SK-N-SH treated with all-trans-retinoic acid at 6 μM for 48 hours (cell line): ENCODE data around the gene SLFNL1.

Source experiments
- ISL1 ChIP-seq: fragments of 250-450 bp; sonication (Bioruptor Pico); IDR thresholded peaks from 2 replicates; pipeline ENCODE4 v2.1.2; 2022; ENCODE audit warnings: mild to moderate bottlenecking, moderate library complexity
- TF ChIP-seq, protein P1 (sequence below): fragments of 250-450 bp; sonication (Bioruptor Pico); IDR thresholded peaks from 2 replicates; pipeline ENCODE4 v1.8.0; 2020; ENCODE audit warnings: mild to moderate bottlenecking, moderate library complexity, borderline replicate concordance

DNA sequence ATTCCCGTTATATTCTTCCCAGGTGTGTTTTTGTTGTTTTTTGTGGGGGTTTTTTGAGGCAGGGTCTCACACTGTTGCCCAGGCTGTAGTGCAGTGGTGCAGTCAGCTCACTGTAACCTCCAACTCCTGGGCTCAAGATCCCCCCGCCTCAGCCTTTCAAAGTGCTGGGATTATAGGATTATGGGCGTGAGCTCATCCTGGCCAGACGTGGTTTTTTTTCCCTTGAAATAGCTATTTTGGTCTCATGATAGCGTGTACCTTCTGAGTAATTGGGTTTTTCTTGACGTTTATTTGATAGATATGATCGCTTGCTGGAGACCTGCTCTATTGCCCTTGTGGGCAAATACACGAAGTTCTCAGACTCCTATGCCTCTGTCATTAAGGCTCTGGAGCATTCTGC is 24.4 kb downstream of the SLFNL1 start:
- TF ChIP-seq, protein P1, sequence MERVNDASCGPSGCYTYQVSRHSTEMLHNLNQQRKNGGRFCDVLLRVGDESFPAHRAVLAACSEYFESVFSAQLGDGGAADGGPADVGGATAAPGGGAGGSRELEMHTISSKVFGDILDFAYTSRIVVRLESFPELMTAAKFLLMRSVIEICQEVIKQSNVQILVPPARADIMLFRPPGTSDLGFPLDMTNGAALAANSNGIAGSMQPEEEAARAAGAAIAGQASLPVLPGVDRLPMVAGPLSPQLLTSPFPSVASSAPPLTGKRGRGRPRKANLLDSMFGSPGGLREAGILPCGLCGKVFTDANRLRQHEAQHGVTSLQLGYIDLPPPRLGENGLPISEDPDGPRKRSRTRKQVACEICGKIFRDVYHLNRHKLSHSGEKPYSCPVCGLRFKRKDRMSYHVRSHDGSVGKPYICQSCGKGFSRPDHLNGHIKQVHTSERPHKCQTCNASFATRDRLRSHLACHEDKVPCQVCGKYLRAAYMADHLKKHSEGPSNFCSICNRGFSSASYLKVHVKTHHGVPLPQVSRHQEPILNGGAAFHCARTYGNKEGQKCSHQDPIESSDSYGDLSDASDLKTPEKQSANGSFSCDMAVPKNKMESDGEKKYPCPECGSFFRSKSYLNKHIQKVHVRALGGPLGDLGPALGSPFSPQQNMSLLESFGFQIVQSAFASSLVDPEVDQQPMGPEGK (CRISPR knock-in tag): no peak
- no peak for TF ChIP-seq ISL1 (CRISPR knock-in tag)
